GM18867 (cell line): ENCODE results near the gene MED8.

Experiments used
- ATAC-seq: cut with Tn5 transposase; IDR thresholded peaks from one replicate; pipeline ENCODE4 v1.9.1; 2021; ENCODE audit warnings: mild to moderate bottlenecking, moderate library complexity; ENCODE audit not compliant: unreplicated experiment

The MED8 gene

GRCh38 chr1:43339584-43340232 is 49.9 kb downstream of the MED8 start:
- ATAC-seq: no peak

GRCh38 chr1:43338001-43338400 is 51.6 kb downstream of the MED8 start:
- no peak for ATAC-seq

- no peak for ATAC-seq
These were observed 52.0 kb downstream of the MED8 start, which contains the start of gene MPL for GRCh38 chr1:43337588-43337987. Gene MPL, plus strand, starts transcription at chr1:43337818. Its CDS starts 31 bp downstream, at chr1:43337849.

- no peak for ATAC-seq
These were observed 55.0 kb downstream of the MED8 start for GRCh38 chr1:43334453-43335205.
